GM04504 (cell line): Measurements from ENCODE around the gene SNX24.
A peak's percentile ranks its signal among the peaks of the same experiment; 100 is the strongest.
"Not testable (repeated sequence)": the region's sequence is repeated elsewhere in the genome, so short reads cannot be mapped to it uniquely, and the experiment has no call there.

ENCODE experiments used
- DNase-seq: peaks from one replicate; pipeline ENCODE4 v3.0.0-alpha.2; 2012; ENCODE audit warnings: low read depth

SNX24 gene, protein sequence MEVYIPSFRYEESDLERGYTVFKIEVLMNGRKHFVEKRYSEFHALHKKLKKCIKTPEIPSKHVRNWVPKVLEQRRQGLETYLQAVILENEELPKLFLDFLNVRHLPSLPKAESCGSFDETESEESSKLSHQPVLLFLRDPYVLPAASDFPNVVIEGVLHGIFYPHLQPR

DNA sequence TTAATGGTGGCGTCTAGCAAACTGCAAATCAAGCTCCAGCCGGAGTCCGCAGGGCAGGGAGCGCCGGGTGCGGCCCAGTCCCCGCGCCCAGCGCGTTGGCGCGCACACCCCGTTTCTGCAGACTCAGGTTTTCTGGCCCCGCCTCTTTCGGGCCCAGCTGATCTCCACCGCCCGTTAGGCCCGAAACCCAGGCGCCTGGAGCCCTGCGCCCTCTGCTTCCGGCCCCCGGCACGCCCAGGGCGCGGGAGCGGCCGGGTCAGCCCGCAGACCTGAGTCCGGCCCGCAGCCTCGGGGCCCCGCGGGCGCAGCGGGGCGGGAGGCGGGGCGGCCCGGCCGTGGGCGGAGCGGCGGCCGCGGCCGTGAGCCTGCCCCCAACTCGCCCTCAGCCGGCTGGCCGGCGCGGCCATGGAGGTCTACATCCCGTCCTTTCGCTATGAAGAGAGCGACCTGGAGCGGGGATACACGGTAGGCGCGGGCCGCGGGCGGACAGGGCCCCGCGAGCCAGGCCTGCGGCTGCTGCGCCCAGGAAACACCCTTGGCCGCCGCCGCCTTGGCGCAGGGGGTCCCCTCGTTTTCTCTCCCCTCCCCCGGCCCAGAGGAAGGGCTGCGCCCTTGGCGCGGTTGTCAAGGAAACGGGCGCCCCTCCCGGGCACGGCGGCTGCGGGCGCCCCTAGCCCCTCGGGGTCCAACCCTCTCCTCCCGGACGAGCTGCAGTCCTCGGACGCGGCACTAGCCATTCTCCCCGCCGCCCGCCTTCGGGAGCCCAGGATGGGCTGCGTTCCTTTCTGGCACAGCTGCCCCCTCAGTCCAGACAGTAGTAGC lies at the start of gene SNX24:
Gene SNX24 (plus strand): TSS at position 385 of the 822 bp plus-strand sequence. CDS start 21 bp downstream, at position 406.
- DNase-seq = peak; percentile 39

GRCh38 chr5:122805481-122805880 lies 39.9 kb upstream of the SNX24 start:
- peak; percentile 5 for DNase-seq

DNA sequence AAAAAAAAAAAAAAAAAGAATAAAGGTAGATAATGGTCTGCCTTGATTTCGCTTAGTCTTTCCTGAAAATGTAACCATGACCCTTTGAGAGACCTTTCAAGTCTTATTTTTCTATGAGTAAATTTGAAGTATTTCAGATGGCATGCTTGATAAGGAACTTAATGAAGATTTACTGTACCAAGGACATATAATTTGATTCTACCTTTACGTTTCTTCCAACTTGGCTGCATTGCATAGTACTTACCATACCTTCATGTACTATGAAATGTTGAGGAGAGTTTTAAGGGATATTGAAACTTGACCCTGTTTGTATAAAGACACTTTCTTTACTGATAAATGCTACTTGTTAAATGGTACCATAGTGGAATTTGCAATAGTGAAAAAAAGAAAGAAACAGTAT lies 35.0 kb upstream of the SNX24 start:
- no peak for DNase-seq

- DNase-seq = no peak
Observed at GRCh38 chr5:122815218-122815767, 30.1 kb upstream of the SNX24 start.

GRCh38 chr5:122816756-122817155 lies 28.7 kb upstream of the SNX24 start:
- no peak for DNase-seq

- DNase-seq = no peak
Observed at GRCh38 chr5:122831984-122832383, 13.4 kb upstream of the SNX24 start.

DNA sequence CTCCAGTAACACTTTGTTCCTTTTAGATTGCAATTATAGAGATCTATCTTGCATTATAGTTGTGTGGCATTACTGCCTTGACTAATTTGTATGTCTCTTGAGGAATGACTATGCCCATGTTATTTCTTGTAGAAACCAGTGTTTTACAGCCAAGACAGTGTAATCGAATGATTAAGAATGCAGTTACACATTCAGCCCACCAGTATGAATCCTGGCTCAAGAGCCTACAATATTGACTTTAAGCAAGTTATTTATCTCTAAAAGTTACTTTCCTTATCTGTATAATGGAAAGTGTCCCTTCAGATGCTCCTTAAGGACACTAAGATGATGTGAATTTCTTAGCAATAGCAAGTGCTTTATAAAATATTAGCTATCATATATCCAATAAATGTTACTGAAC lies 9.7 kb upstream of the SNX24 start:
- no peak for DNase-seq

GRCh38 chr5:122836947-122837346 lies 8.5 kb upstream of the SNX24 start:
- no peak for DNase-seq

DNA sequence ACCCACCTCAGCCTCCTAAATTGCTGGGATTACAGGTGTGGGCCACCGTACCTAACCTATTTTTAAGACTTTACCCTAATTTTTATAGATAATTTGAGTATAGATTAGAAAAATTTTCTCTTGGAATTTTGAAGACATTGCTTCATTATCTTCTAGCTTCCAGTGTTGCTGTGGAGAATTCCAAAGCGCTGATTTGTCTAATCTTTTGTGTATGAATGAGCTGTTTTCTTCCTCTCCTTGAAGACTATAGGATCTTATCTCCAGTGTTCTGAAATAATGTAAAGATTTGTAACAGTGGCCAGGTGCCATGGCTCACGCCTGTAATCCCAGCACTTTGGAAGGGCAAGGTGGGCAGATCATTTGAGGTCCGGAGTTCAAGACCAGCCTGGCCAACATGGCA lies 5.7 kb upstream of the SNX24 start:
- DNase-seq = no peak

- DNase-seq = no peak
Observed at GRCh38 chr5:122842016-122842580, 3.3 kb upstream of the SNX24 start.

GRCh38 chr5:122844136-122844909 lies 1.1 kb upstream of the SNX24 start:
- no peak for DNase-seq

DNA sequence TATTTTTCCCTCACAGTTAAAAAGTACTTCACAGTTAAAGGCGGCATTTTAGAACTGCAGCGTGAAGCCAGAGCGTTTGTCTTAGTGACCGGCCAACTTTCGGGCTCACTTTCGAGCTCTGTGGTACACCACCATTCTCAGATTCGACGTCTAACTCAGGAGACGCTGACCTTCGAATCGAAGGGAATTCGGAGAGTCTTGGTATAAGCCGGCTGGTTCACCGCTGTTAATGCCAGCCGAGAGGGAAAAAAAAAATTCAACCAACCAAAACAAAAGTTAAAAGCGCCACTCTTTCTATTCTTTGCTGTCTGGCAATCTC lies 544 bp upstream of the SNX24 start:
- DNase-seq = no peak

DNA sequence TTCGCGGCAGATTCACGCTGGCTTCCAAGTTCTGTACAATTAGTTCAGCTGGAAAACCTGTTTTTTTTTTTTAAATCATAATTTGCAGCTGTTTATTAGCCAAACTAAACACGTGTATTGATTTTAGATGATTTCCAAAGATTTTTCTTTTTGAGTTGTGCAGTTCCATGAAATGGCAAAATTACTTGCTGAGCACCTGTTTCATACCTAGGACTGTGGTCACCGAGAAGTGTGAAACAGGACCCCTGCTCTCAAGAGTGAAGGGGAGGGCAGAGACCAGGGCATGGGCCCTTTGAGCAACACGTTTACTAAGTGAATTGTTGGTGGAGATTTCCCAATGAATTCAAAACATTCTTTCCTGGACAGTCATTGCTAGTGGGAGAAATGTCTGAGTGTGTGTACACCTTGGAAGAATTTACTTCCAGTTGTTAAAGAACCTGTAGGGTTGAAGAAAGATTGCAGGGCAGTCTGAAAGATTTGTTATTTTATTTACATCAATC lies 688 bp downstream of the SNX24 start:
- DNase-seq = no peak

DNA sequence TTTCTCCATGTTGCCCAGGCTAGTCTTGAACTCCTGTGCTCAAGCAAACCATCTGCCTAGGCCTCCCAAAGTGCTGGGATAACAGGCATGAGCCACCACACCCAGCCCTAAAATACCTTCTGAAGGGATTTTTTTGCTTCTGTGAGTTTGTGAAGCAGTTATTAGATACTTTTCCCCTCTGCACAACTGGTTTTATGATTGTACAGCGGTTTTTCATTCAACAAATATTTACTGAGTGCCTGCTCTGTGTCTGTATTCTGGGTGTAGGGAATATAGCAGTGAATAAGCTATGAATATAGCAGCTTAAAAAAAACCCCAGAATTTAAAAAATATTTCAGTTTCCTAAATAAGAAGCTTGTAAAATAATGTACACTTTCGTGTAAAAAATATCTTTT lies 2.3 kb downstream of the SNX24 start:
- no peak for DNase-seq

DNA sequence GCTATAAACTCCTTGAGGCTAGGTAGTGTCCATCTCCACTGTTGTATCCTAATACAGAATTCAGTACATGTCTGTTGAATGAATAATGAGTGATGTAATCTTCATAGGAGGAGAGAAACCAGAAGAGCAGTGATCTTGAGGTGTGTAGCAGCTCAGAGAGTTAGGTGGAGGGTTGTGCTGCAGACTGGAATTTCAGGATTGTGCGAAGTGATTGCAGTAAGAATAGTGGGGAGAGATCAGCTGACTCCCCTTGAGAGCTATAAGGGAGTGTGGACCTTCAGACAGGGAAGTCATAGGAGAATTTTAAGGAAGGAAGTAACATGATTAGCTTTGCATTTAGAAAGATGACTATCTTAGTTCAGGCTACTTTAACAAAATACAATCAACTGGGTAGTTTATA lies 4.4 kb downstream of the SNX24 start:
- DNase-seq = no peak

DNA sequence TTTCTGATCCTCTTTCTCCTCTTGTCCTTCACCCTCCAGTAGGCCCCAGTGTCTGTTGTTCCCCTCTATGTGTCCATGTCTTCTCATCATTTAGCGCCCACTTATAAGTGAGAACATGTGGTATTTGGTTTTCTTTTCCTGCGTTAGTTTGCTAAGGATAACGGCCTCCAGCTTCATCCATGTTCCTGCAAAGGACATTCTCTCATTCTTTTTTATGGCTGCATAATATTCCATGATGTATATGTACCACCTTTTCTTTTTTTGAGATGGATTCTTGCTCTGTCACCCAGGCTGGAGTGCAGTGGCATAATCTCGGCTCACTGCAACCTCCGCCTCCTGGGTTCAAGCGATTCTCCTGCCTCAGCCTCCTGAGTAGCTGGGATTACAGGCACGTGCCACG lies 12.1 kb downstream of the SNX24 start:
- not testable (repeated sequence) for DNase-seq

DNA sequence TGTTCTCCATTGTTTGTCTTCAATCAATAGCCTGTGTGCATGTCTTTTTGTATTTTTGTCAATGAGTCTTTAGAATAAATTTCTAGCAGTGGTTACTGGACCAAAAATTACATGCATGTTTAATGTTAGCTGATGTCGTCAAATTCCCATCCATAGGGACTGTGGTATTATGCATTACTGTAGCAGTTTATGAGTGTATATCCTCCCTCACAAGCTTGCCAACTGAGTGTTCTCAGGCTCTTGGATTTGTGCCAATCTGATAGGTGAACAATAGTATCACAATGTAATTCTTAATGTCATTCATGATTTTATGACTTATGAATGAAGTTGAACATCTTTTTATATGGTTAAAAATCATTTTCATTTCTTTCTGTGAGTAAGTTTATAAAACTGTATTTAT lies 13.0 kb downstream of the SNX24 start:
- no peak for DNase-seq

- DNase-seq = no peak
Observed at GRCh38 chr5:122863240-122863639, 17.8 kb downstream of the SNX24 start.

DNA sequence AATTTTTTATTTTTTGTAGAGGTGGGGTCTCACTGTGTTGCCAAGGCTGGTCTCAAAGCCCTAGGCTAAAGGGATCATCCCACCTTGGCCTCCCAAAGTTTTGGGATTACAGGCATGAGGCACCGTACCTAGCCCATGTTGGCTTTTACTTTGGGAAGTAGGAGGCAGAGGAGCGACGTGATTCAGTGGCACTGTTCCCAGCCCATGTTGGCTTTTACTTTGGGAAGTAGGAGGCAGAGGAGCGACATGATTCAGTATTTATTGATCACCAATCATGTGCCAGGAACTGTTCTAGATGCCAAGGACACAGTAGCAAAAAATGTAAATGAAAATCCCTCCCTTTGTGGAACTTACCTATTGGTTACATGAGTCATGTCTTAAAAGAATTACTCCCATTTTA lies 18.3 kb downstream of the SNX24 start:
- no peak for DNase-seq

DNA sequence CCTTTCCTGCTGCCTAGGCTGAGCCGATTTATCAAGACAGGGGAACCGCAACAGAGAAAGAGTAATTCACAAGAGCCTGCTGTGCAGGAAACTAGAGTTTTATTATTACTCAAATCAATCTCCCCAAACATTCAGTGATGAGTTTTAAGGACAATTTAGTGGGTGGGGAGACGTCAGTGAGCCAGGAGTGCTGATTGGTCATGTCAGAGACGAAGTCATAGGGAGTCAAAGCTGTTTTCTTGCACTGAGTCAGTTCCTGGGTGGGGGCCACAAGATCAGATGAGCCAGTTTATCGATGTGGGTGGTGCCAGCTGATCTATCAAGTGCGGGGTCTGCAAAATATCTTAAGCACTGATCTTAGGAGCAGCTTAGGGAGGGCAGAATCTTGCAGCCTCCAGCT lies 19.0 kb downstream of the SNX24 start:
- no peak for DNase-seq

DNA sequence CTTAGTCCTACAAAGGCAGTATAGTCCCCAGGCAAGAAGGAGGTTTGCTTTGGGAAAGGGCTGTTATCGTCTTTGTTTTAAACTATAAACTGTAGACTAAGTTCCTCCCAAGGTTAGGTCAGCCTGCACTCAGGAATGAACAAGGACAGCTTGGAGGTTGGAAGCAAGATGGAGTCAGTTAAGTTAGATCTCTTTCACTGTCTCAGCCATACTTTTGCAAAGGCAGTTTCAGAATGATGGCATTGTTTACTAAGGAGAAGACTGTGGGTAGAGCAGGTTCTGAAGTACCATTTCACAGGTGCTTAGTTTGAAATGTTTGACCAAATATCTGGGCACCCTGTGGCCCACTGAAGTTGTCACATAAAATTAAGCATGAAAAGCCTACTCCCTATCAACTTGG lies 19.4 kb downstream of the SNX24 start:
- DNase-seq = no peak

GRCh38 chr5:122870219-122870856 lies 24.9 kb downstream of the SNX24 start:
- DNase-seq = no peak
